Glutamatergic neuron (in vitro differentiated cells): ENCODE measurements around the gene SVOP. TPM values are rescaled to one million over a fixed set of nuclear protein-coding genes. Genes with fewer than 3 reads are reported as not detected.
A peak's percentile ranks its signal among the peaks of the same experiment; 100 is the strongest.

Experiments used
- DNase-seq: peaks from one replicate; pipeline ENCODE4 v3.0.0; 2022
- H3K27ac Mint-ChIP-seq: one replicate; pipeline ENCODE4 v1.8.0; 2020; ENCODE audit warnings: mild to moderate bottlenecking, mixed read lengths, inconsistent platforms; ENCODE audit not compliant: unreplicated experiment
- H3K27me3 Mint-ChIP-seq: one replicate; pipeline ENCODE4 v1.8.0; 2020; ENCODE audit warnings: mild to moderate bottlenecking, moderate library complexity, mixed read lengths, inconsistent platforms; ENCODE audit not compliant: unreplicated experiment
- H3K36me3 Mint-ChIP-seq: one replicate; pipeline ENCODE4 v1.8.0; 2020; ENCODE audit warnings: mild to moderate bottlenecking, mixed read lengths, inconsistent platforms; ENCODE audit not compliant: unreplicated experiment
- H3K4me1 Mint-ChIP-seq: one replicate; pipeline ENCODE4 v1.8.0; 2020; ENCODE audit warnings: mild to moderate bottlenecking, low read depth, mixed read lengths, inconsistent platforms; ENCODE audit not compliant: unreplicated experiment
- H3K4me3 Mint-ChIP-seq: one replicate; pipeline ENCODE4 v1.8.0; 2020; ENCODE audit warnings: mild to moderate bottlenecking, mixed read lengths, inconsistent platforms; ENCODE audit not compliant: unreplicated experiment
- H3K9me3 Mint-ChIP-seq: one replicate; pipeline ENCODE4 v1.8.0; 2020; ENCODE audit warnings: mild to moderate bottlenecking, moderate library complexity, mixed read lengths, inconsistent platforms; ENCODE audit not compliant: unreplicated experiment
- CTCF ChIP-seq: fragments of 200-600 bp; sonication (generic); IDR thresholded peaks from one replicate; pipeline ENCODE4 v1.5.0; 2021; ENCODE audit not compliant: partially characterized antibody, unreplicated experiment
- total RNA-seq: library from RNA; stranded (reverse); fragmentation: NEBNext Ultra II Directional; extraction: Animal tissue kit (Norgen Biotek cat#: 25700); gene quantifications from one replicate; pipeline ENCODE4 v1.2.1, GENCODE V29; 2021; ENCODE audit not compliant: unreplicated experiment

The SVOP gene
- total RNA-seq, 1 donor from 2014 or later = 79.3 TPM

- peaks cover 2% of the 10 kb centered on the region for H3K27me3 Mint-ChIP-seq
- H3K4me1 Mint-ChIP-seq = no peaks in the 10 kb centered on the region
- TF ChIP-seq CTCF = no peak
- no peak for DNase-seq
- no peak overlapping the region for H3K27ac Mint-ChIP-seq
- H3K4me3 Mint-ChIP-seq = no peak overlapping the region
- peaks cover 9% of the 10 kb centered on the region for H3K36me3 Mint-ChIP-seq
- H3K9me3 Mint-ChIP-seq = peaks cover 5% of the 10 kb centered on the region
Observed at GRCh38 chr12:108955225-108955835, 65.5 kb downstream of the SVOP start.

- peak; percentile 91 for TF ChIP-seq CTCF
- Mint-ChIP-seq H3K4me1 (no peaks in the 10 kb centered on the region), H3K27me3 (peaks cover 4% of the 10 kb centered on the region), H3K4me3 (no peak overlapping the region), H3K9me3 (peaks cover 1% of the 10 kb centered on the region), H3K27ac (no peak overlapping the region), H3K36me3 (peaks cover 20% of the 10 kb centered on the region)
- DNase-seq = peak; percentile 73
Observed at GRCh38 chr12:108950991-108951739, 69.7 kb downstream of the SVOP start.

GRCh38 chr12:108949976-108950375 lies 70.9 kb downstream of the SVOP start:
- TF ChIP-seq CTCF = no peak
- peaks cover 26% of the 10 kb centered on the region for H3K36me3 Mint-ChIP-seq
- DNase-seq = no peak
- H3K27ac Mint-ChIP-seq = no peak overlapping the region
- peaks cover 4% of the 10 kb centered on the region for H3K27me3 Mint-ChIP-seq
- no peak overlapping the region for H3K4me3 Mint-ChIP-seq
- H3K4me1 Mint-ChIP-seq = no peaks in the 10 kb centered on the region
- peaks cover 3% of the 10 kb centered on the region for H3K9me3 Mint-ChIP-seq

- no peak for TF ChIP-seq CTCF
- Mint-ChIP-seq H3K4me3 (no peak overlapping the region), H3K4me1 (no peaks in the 10 kb centered on the region), H3K27me3 (peaks cover 2% of the 10 kb centered on the region), H3K36me3 (peaks cover 26% of the 10 kb centered on the region), H3K27ac (no peak overlapping the region), H3K9me3 (peaks cover 3% of the 10 kb centered on the region)
- DNase-seq = no peak
Observed at GRCh38 chr12:108948367-108948766, 72.5 kb downstream of the SVOP start.

- Mint-ChIP-seq H3K36me3 (peaks cover 26% of the 10 kb centered on the region), H3K4me1 (no peaks in the 10 kb centered on the region), H3K27ac (no peak overlapping the region), H3K4me3 (no peak overlapping the region), H3K9me3 (peaks cover 3% of the 10 kb centered on the region), H3K27me3 (peaks cover 2% of the 10 kb centered on the region)
- no peak for DNase-seq
- TF ChIP-seq CTCF = no peak
Observed at GRCh38 chr12:108947097-108947496, 73.8 kb downstream of the SVOP start.
